Activated naive CD4-positive, alpha-beta T cell (primary cell): ENCODE measurements around the gene FXYD6.
"Not testable (repeated sequence)": the region's sequence is repeated elsewhere in the genome, so short reads cannot be mapped to it uniquely, and the experiment has no call there.

Source experiments
- DNase-seq, 4 experiments: peaks; one replicate each; lab custom pipeline; 2025; lab: John Stamatoyannopoulos, UW

The FXYD6 gene

DNA sequence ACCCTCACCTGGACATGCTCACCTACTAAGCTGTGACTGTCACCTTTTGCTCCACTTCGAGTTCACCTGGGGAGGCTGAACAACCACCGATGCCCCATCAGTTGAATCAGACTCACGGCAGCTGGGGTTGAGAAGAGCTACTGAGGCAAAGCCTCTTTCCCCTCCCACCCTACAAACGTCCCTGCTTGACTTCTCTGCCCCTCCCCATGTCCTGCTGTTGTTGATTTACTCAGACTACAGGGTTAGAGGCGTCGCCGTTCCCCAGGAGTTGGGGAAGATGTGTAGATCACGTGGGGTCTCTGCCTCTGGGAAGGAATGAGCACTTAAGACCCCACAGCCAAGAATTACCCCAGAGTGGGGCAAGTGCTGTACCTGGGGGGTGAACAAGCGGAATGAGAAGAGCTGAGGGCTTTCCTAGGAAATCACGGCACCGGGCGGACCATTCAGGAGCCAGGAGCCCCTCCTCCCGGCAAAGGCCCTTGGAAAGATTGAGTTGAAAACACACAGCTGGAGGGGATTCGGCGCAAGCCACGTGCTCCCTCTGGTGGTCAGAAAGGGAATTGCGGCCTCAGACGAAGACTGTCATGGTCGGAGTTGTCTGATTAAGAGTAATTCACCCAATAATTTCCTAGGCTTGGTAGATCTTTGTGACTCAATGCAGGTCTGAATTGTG lies 59.0 kb downstream of the FXYD6 start:
- peak; percentile 75 to 83 (median 82) for DNase-seq

DNA sequence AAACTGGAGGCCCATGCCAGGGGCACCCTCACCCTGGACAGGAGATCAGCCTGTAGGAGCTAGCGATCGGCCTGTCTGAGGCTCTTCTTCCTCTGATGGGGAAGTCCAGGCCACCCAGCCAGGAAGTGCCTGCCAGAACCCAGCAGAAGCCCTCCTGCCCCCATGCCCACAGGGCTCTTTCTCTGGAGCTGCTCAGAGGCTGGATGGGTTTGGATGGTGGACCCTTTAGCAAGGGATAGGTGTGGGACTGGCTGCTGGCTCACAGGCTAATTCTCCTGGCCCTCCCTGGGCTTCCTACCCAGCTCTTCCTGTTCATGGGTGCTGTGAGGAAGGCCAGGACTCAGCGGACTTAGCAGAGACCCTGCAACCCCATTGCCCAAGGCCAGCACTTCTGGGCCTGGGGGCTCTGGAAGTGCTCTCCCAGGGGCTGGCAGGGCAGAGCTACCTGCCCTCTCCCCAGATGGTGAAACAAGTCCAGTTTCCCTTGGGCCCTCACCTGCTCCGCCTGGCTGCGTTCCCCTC lies 59.6 kb downstream of the FXYD6 start:
- no peak for DNase-seq

DNA sequence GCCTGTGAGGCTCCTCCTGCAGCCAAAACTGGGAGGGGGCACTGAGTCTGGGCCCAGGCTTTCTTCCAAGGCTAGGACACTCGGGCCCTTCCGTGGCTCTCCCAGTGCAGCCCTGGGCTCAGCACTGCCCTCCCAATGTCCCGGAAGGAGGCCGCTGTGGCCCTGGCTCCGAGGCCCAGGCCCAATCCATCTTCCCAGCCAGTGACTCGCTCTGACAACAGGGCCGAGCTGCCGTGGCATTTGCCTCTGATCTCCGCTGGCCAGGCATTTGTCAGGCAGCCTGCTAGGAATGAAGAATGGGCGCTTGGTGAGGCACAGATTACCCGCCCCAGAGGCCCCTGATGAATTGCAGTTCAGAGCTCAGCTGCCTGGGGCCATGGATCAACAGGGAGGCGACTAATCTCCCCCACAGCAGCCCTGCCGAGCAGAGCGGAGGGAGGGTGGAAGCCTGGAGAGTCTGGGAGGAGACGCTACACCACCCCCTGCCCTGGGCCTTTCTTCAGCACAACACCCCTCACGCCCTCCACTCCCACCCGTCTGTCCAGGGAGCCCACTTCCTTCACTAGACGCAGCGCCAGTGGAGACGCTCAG lies 60.2 kb downstream of the FXYD6 start:
- no peak for DNase-seq

DNA sequence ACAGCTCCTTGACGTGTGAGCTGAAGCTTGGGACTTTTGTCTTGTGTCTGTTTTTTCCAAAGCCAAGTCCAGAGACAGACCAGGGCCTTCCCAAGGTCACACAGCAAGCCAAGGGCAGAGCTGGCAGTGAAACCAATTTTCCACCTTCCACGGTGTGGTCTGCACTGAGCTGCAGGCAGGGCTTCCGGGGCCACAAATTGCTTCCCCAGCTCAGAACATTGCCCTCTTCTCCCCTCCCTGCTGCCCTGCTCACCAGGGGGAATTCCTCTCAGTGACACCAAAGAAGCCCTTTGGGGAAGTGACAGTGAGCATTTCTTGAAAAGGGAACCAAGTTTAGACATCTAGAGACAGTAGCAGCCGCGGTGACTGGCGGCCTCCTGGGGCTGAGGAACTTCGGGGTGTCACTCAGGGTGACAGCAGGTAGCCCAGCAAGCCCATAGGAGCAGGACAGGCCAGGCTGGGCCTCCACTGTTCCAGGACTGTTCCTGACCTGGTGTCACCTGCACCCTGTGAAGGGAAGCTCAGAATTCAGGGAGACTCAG lies 61.1 kb downstream of the FXYD6 start:
- DNase-seq, result peak in 2 of 4 experiments; percentile 37 to 38

DNA sequence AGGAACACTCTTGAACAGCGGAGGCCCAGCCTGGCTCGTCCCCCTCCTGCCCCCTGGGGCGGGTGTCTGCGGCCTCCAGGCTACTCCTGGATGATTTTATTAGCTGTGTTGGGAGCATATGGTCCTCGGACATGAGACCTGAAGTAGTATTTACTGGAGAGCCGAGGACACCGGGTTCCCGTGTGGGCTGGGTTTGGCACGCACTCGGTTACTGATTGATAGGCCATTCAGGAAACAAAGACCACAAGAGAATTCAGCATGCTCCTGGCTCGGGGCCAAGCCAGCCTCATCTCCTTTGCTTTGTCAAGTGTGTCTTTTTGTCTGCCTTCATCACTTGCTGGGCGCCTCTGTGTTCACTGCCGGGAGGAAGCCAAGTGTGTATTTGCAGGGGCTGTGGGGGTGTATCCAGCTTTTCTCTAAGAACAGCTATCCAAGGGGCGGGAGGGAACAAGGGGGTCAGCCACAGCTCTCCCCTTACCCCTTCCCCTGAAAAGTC lies 61.6 kb downstream of the FXYD6 start:
- DNase-seq, result peak in 3 of 4 experiments; percentile 25 to 77 (median 72)

DNA sequence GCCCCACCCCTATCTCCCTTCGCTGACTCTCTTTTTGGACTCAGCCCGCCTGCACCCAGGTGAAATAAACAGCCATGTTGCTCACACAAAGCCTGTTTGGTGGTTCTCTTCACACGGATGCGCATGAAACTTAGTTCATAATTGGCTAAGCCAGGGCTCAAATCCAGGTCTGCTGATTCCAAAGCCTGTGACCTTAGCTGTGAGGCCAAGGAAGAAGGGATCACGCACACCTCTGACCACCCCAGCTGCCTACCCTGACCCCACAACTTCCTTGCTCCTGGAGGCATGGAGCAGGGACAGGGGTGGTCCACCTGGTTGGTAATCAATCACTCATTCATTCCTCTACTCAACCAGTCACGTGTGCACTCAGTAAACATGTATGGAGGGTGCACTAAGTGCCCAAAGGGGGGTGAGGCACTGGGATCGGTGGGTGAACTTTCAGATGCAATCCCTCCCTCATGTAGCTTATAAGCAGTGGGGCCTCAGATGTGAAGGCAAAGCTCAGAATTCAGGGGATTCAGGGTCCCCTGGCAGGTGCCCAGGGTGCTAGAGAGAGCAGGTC lies 62.2 kb downstream of the FXYD6 start:
- DNase-seq, result no peak

DNA sequence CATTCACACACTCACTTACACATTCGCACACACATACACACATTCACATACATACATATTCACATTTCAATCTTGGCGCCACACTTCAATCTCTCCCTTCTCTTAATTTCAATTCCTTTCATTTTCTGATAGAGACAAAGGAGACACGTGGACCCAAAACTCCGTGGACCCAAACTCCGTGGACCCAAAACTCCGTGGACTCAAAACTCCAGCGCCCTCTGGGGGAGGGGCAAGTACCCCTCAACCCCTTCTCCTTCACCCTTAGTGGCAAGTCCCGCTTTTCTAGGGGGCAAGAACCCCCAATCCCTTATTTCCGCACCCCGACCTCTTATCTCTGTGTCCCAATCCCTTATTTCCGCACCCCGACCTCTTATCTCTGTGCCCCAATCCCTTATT lies 66.4 kb downstream of the FXYD6 start:
- not testable (repeated sequence) for DNase-seq

DNA sequence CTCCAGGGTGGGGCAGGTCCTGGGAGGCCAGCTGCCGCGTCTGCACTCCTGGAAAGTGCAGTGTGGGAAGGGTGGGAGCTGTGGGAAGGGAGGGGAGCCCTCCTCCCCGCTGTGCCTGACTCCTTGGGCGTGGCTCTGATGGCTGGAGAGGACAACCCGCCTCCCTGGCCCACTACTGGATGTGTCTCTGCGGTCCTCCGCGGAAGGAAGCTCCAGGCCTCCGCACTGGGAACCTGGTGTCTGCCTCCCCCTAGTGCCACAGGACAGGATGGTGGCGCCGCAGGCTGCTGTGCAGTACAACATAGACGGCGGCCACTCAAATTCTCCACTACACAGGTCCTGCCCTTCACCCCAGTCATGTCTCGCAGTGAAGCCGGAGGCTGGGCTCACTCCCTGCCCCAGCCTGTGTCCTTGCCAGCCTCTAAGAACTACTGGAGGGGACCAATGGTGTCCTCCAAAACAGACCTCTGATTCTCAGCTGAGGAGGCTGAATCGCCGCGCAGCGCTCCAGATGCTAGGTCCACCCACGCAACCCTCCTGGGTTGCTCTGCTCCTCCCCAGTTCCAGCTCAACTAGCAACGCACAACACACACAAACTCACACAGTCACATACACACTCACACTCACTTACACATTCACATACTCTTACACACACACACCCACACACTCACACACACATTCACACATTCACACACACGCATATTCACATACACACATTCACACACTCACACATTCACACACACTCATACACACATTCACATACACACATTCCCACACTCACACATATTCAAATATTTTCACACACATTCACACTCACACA lies 67.0 kb downstream of the FXYD6 start:
- peak in 2 of 4 experiments; percentile 18 to 25 for DNase-seq

DNA sequence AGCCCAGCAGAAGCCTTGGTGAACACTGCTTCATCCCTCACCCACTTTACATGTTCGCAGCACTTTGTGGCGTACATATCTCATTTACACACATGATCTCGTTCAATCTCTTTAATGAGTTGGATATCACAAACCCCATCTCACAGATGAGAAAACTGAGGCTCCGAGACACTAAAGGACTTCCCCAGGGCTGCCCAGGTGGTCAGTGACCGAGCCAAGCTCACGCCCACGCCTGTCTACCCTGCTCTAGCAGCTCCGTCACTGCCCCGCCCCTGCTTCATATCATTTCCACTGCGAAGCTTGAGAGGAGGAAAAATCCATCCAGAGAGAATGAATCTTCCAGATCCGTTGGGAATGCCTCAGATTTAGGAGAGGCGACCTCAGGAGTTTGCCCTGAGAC lies 67.7 kb downstream of the FXYD6 start:
- no peak for DNase-seq

DNA sequence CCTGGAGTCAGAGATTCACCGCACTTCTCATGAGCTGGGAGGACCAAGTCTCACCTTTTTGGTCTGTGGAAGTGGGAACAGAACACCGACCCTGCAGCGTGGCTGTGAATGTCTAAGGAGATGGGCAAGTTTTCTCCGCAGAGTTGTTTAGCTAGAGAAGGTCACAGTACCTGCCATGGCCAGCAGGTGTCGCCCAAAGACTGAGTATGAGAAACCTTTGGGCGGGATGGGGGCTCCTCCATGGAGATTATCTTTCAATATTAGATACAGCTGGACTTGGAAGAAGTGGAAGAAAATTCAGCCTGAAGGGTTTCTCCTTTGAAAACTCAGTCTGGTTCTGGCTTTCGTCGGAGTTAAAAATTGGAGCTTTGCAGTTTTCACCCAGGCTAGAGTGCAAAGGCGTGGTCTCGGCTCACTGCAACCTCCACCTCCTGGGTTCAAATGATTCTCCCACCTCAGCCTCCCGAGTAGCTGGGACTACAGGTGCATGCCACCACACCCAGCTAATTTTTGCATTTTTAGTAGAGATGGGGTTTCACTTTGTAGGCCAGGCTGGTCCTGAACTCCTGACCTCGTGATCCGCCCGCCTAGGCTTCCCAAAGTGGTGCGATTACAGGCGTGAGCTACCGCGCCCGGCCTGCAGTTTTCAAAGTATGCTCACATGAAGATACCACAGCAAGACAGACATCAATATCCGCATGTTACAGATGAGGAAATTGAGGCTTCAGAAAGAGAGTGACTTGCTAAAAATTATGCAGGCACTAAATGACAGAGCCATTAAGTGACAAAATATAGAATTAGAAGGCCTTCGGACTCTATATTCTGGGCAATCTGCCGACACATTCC lies 68.8 kb downstream of the FXYD6 start:
- peak; percentile 48 to 74 (median 55) for DNase-seq

DNA sequence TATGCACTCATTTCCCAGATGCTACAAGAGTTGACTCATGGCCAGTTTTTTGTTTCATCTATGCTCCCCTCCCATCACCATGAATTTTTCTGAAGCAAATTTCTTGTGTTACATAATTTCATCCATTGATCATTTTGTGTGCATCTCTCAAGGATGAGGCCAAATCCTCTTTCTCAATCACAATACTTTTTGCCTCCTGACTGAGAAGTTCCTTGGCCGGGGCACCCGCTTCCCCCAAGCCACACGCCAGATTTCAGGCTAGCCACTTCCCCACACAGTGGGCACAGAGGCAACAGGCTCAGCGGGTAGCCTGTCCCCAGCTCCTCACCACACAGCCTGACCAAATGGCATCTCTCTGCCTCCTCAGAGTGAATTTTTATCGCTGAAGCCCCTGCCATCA lies 69.6 kb downstream of the FXYD6 start:
- no peak for DNase-seq

DNA sequence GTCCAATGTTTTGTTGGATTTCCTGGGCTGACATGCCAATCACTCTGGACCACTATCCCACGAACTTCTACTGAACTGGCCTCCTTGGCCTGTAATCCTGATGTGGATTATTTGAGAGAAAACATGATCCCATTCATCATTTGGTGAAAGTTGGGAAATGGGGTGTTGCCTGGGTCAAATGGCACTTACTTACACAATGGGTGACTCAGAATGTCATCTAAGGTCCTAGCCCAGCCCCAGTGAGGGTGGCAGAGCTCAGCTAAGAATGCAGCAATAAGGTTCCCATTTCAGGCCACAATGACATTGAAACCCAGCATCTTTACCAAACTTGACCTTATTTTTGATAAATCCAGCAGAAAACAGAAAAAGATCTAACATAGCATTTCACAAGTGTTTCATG lies 71.4 kb downstream of the FXYD6 start:
- no peak for DNase-seq

DNA sequence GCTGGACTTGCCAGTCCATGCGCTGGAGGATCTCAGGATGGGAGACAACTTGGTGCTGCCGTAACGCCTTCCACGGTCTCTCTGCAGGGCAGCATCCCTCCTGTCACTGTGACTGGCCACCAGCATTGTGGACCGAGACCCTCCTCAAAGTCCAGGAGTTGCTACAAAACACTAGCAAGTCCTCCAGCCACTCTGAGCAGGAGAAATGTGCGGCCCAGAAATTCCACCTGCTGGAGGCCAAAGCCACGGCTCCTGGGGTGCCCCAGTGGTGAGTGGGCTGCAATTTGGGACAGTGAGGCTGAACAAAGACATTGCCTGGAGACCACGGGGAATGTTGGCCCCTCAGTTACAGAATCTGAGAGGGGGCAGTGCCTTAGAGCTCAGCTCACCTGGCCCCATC lies 72.6 kb downstream of the FXYD6 start:
- DNase-seq, result no peak

DNA sequence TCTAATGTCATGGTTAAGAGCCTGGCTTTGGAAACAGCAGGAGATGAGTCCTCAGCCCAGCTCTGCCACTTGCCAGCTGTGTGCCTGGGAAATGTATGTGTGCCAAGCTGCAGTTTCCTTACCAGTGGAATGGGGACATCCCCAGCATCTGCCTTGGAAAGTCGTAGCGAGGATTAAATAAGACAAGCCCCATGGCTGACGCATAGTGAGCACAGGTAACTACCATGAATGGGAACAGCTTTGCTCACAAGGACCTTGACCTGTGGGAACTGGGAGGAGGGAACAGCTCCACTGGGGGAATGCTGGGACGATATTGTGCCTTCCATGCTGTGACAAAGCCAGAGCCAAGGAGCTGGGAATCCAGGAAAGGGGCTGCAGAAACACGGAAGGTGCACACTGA lies 76.8 kb downstream of the FXYD6 start:
- DNase-seq, result no peak

DNA sequence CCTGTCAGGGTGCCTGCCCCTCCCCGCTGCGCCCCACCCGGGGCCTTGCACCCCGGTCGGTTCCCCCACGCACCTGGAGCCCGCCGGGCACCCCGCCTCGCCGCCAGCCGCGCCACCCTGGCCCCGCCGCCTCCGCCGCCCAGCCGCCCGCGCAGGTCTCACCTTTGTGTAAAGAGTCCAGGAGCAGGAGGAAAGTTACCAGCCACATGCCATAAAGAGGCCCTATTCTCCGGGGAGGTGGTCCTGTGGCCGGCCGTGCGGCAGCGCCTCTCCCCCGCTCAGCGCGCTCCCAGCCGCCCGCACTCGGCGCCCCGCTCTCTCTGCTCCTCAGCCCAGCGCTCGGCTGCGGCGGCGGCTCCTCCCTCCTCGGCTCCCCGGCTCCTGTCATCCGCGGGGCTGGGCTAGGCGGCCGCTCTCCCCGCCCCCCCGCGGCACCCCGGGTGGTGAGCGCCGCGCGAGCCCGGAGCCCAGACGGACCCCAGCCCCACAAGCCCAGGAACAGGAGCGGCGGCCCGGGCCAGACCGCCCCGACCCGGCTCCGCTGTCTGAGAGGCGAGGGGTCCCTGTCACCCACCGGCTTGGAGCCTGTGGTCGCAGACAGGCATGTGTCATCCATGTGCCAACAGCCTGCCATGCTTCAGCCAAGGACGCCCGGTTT lies 79.5 kb downstream of the FXYD6 start, which contains the start of gene DSCAML1:
Gene DSCAML1, minus strand, starts transcription at position 345 of the 658 bp plus-strand sequence. Its CDS starts 137 bp downstream, at position 208.
- DNase-seq, result peak in 1 of 4 experiments; percentile 23

DNA sequence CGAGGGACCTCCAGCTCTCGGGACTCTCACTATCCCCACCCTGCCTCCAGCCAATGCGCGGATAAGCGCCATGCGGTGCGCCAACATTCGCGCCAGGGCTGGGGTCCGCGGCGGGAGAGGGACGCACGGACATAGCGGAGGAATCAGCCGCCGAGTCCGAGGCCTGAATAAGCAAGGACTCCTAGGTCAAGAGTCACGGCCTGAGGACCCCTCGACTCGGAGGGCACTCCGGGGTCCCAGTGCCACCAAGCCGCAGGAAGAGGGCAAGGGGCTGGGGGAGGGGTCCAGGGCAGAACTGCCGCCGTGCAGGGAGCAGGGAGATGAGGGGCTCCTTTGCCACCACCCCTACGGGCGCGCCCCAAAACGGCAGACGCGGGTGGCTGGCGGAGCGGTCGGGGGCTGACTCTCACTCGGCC lies 80.0 kb downstream of the FXYD6 start:
- DNase-seq, result no peak

DNA sequence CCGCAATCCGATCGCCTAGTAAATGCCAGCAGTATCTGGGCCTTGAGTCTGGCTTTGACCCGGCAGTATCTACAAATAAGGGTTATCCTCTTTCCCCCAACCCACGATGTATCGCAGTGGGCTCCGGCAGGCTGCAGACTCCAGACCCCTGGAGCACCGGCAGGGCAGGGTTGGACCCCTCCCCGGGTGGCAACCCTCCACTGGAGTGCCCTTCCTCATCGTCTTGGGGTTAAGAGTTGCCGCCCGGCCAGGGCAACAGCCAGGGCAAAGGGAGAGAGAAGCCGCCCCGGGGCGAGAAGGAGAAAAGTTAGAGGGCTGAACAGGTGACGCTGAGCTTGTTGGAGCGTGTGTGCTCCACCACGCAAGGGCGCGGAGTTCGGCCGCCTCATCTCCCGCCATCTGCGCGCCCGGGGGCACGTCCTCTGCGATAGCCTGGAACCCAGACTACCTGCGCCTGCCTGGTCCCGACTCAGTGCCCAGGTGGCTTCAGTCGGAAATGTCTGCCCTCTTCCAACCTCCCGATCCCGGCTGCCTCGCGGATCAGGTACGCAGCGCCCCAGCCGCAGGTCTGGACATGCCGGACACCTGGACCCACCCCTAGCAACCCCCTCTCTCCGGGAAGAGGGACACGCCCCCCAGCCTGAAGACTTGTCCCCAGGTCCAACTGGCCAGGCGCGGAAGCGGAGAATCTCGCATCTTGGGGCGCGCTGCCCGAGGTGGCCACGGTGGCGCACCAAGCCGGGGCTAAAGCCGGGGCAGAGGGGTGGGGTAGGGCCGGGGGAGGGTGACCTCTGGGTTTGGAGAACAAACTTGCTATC lies 80.6 kb downstream of the FXYD6 start:
- DNase-seq, result no peak

DNA sequence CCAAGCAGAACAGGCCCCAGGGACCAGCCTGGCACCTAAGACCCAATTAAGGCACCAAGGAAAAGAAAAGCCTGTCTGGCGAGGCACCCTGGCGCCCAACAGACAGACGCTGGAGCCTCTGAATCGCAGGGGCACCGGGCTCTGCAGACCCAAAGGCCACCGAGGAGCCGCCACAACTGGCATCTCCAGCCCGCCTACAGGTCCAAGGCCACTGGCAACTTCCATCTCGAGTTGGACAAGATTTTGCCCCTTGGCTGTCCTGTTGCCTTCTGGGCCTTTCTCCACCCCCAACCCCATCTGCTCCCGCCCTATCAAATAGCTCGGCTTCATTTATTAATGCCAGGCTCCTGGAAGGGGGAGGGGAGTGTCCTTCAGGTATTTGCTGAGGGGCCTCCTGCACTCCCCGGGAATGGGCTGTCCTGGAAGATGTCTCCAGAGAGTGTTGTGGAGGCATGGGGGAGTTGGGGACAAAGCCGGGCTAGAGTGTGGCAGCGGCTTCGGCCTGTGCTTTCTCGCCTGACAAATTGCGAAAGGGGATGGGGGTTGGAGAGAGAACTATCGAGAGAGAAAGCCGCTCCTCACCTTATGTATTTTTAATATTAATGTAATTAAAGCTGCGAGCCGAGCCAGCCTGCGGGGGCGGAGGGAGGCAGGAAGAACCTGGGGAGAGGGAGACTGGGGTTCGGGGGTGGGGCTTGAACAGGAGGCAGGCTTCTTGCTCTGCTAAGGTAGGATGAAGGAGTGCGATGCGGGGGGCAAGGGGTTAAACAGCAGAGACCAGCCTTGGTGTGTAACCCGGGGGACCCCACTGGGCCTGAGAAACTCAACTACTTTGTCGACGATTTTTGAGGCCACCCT lies 81.5 kb downstream of the FXYD6 start:
- no peak for DNase-seq

DNA sequence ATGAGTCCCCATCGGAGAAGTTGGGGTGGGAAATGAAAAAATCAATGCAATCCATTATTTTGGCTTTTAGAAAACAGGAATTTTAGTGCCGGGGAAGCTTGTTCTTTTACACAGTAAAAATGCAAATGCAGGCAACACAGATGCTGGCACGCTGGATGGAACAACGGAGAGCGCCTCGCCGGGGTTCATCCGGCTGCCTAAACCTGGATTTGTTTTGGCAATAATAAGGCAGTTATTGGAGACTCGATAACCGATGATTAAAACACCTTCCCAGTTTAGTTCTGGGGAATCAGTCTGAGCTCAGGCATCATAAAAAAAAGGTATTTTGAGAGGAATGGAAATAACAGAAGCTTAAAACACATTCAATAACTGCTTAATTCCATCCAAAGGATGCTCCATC lies 82.3 kb downstream of the FXYD6 start:
- DNase-seq, result no peak
